Measurements from ENCODE around the gene CHMP4B.
A peak's percentile ranks its signal among the peaks of the same experiment; 100 is the strongest.

- TF ChIP-seq, protein P1, sequence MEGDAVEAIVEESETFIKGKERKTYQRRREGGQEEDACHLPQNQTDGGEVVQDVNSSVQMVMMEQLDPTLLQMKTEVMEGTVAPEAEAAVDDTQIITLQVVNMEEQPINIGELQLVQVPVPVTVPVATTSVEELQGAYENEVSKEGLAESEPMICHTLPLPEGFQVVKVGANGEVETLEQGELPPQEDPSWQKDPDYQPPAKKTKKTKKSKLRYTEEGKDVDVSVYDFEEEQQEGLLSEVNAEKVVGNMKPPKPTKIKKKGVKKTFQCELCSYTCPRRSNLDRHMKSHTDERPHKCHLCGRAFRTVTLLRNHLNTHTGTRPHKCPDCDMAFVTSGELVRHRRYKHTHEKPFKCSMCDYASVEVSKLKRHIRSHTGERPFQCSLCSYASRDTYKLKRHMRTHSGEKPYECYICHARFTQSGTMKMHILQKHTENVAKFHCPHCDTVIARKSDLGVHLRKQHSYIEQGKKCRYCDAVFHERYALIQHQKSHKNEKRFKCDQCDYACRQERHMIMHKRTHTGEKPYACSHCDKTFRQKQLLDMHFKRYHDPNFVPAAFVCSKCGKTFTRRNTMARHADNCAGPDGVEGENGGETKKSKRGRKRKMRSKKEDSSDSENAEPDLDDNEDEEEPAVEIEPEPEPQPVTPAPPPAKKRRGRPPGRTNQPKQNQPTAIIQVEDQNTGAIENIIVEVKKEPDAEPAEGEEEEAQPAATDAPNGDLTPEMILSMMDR (IDR thresholded peaks at IDR 0.05), result no peak
- TF ChIP-seq POLR2A (IDR thresholded peaks at IDR 0.05) (no peak), POLR2AphosphoS5 (IDR thresholded peaks at IDR 0.05) (peak; percentile 48 to 86 (median 73))
Observed at GRCh38 chr20:33793011-33793931, 17.9 kb upstream of the CHMP4B start.

All from sigmoid colon (tissue), 4 donors.